Type B pancreatic cell (in vitro differentiated cells): Measurements from ENCODE around the gene XKR7. TPM values are rescaled to one million over a fixed set of nuclear protein-coding genes. Genes with fewer than 3 reads are reported as not detected.

ENCODE experiments used
- DNase-seq: peaks from one replicate; pipeline ENCODE4 v3.0.0; 2021; ENCODE audit warnings: mixed read lengths; ENCODE audit not compliant: unreplicated experiment; ENCODE audit errors: extremely low spot score
- H3K27ac Mint-ChIP-seq: 2 replicates; pipeline ENCODE4 v1.8.0; 2021; ENCODE audit warnings: mild to moderate bottlenecking, mixed read lengths
- H3K27me3 Mint-ChIP-seq: 2 replicates; pipeline ENCODE4 v1.8.0; 2021; ENCODE audit warnings: mixed read lengths
- H3K36me3 Mint-ChIP-seq: 2 replicates; pipeline ENCODE4 v1.8.0; 2021; ENCODE audit warnings: mixed read lengths
- H3K4me1 Mint-ChIP-seq: one replicate; pipeline ENCODE4 v1.8.0; 2021; ENCODE audit warnings: mixed read lengths; ENCODE audit not compliant: unreplicated experiment
- H3K4me3 Mint-ChIP-seq: 2 replicates; pipeline ENCODE4 v1.8.0; 2021; ENCODE audit warnings: mild to moderate bottlenecking, mixed read lengths
- H3K9me3 Mint-ChIP-seq: 2 replicates; pipeline ENCODE4 v1.8.0; 2021; ENCODE audit warnings: mixed read lengths
- CTCF ChIP-seq: fragments of 200-600 bp; sonication (generic); conservative IDR thresholded peaks from 2 replicates; pipeline ENCODE4 v1.5.0; 2021; ENCODE audit warnings: antibody characterized with exemption, mild to moderate bottlenecking
- total RNA-seq: library from RNA; stranded (reverse); gene quantifications from 2 replicates; pipeline ENCODE4 v1.2.1, GENCODE V29; 2021; ENCODE audit warnings: low replicate concordance

XKR7 gene
- total RNA-seq, 1 donor from 2014 or later: 4.9 TPM

- Mint-ChIP-seq H3K4me1 (peaks cover 10% of the 10 kb centered on the region), H3K9me3 (no peaks in the 10 kb centered on the region), H3K4me3 (no peak overlapping the region), H3K27ac (no peak overlapping the region), H3K27me3 (peaks cover 34% of the 10 kb centered on the region), H3K36me3 (no peaks in the 10 kb centered on the region)
- DNase-seq: no peak
- no peak for TF ChIP-seq CTCF
Observed at GRCh38 chr20:31975874-31976273, 7.9 kb downstream of the XKR7 start.

- no peak for DNase-seq
- H3K27me3 Mint-ChIP-seq: peaks cover 24% of the 10 kb centered on the region
- H3K4me1 Mint-ChIP-seq: peaks cover 10% of the 10 kb centered on the region
- H3K36me3 Mint-ChIP-seq: no peaks in the 10 kb centered on the region
- H3K27ac Mint-ChIP-seq: no peak overlapping the region
- H3K4me3 Mint-ChIP-seq: no peak overlapping the region
- no peaks in the 10 kb centered on the region for H3K9me3 Mint-ChIP-seq
- no peak for TF ChIP-seq CTCF
Observed at GRCh38 chr20:31977080-31977479, 9.1 kb downstream of the XKR7 start.

- Mint-ChIP-seq H3K27ac (no peak overlapping the region), H3K4me3 (no peak overlapping the region), H3K27me3 (peaks cover 15% of the 10 kb centered on the region), H3K4me1 (peaks cover 6% of the 10 kb centered on the region), H3K9me3 (no peaks in the 10 kb centered on the region), H3K36me3 (no peaks in the 10 kb centered on the region)
- DNase-seq: no peak
- TF ChIP-seq CTCF: no peak
Observed at GRCh38 chr20:31979713-31980426, 11.9 kb downstream of the XKR7 start.

- TF ChIP-seq CTCF: no peak
- peaks cover 10% of the 10 kb centered on the region for H3K27me3 Mint-ChIP-seq
- no peak overlapping the region for H3K27ac Mint-ChIP-seq
- DNase-seq: no peak
- H3K36me3 Mint-ChIP-seq: no peaks in the 10 kb centered on the region
- H3K4me3 Mint-ChIP-seq: no peak overlapping the region
- no peaks in the 10 kb centered on the region for H3K4me1 Mint-ChIP-seq
- no peaks in the 10 kb centered on the region for H3K9me3 Mint-ChIP-seq
Observed at GRCh38 chr20:31981784-31982183, 13.8 kb downstream of the XKR7 start.

GRCh38 chr20:31984981-31985471 lies 17.1 kb downstream of the XKR7 start:
- peaks cover 21% of the 10 kb centered on the region for H3K27me3 Mint-ChIP-seq
- H3K4me3 Mint-ChIP-seq: no peak overlapping the region
- no peaks in the 10 kb centered on the region for H3K4me1 Mint-ChIP-seq
- no peaks in the 10 kb centered on the region for H3K9me3 Mint-ChIP-seq
- H3K36me3 Mint-ChIP-seq: no peaks in the 10 kb centered on the region
- TF ChIP-seq CTCF: no peak
- DNase-seq: no peak
- no peak overlapping the region for H3K27ac Mint-ChIP-seq
